H9 (cell line): ENCODE measurements around the gene CLOCK. TPM values are rescaled to one million over a fixed set of nuclear protein-coding genes. Genes with fewer than 3 reads are reported as not detected.
"Not testable (repeated sequence)": the region's sequence is repeated elsewhere in the genome, so short reads cannot be mapped to it uniquely, and the experiment has no call there.

Experiments
- DNase-seq: peaks from one replicate; pipeline ENCODE4 v3.0.0-alpha.2; 2017
- H2AFZ ChIP-seq: one replicate; pipeline ENCODE4 v1.6.1; 2013; ENCODE audit warnings: mild to moderate bottlenecking, low read length, control low read depth, moderate library complexity
- H2AK5ac ChIP-seq: 2 replicates; pipeline ENCODE4 v1.6.1; 2013; ENCODE audit warnings: low read length, control low read depth, mixed read lengths; ENCODE audit not compliant: insufficient read length
- H2BK120ac ChIP-seq: one replicate; pipeline ENCODE4 v1.6.1; 2013; ENCODE audit warnings: low read depth, mild to moderate bottlenecking, low read length, control low read depth, inconsistent platforms; ENCODE audit not compliant: poor library complexity, severe bottlenecking
- H2BK12ac ChIP-seq: 2 replicates; pipeline ENCODE4 v1.6.1; 2013; ENCODE audit warnings: low read length, control low read depth, mixed read lengths, low read depth; ENCODE audit not compliant: insufficient read length
- H2BK15ac ChIP-seq: 2 replicates; pipeline ENCODE4 v1.6.1; 2013; ENCODE audit warnings: low read depth, low read length, control low read depth
- H2BK20ac ChIP-seq: one replicate; pipeline ENCODE4 v1.6.1; 2013; ENCODE audit warnings: low read depth, mild to moderate bottlenecking, low read length, control low read depth, inconsistent platforms; ENCODE audit not compliant: poor library complexity, severe bottlenecking
- H2BK5ac ChIP-seq: 2 replicates; pipeline ENCODE4 v1.6.1; 2013; ENCODE audit warnings: low read length, control low read depth, mixed read lengths; ENCODE audit not compliant: insufficient read length
- H3K14ac ChIP-seq: 2 replicates; pipeline ENCODE4 v1.6.1; 2013; ENCODE audit warnings: low read length, control low read depth; ENCODE audit not compliant: insufficient read depth
- H3K18ac ChIP-seq: 2 replicates; pipeline ENCODE4 v1.6.1; 2013; ENCODE audit warnings: low read depth, mild to moderate bottlenecking, mixed read lengths, low read length, control low read depth; ENCODE audit not compliant: insufficient read length
- H3K23ac ChIP-seq: 2 replicates; pipeline ENCODE4 v1.6.1; 2013; ENCODE audit warnings: low read length, control low read depth, mixed read lengths, low read depth; ENCODE audit not compliant: insufficient read length
- H3K23me2 ChIP-seq: 2 replicates; pipeline ENCODE4 v1.6.1; 2013; ENCODE audit warnings: low read depth, mild to moderate bottlenecking, mixed read lengths, low read length, control low read depth; ENCODE audit not compliant: insufficient read length, poor library complexity, severe bottlenecking
- H3K27ac ChIP-seq: 2 replicates; pipeline ENCODE4 v1.5.1; 2013; ENCODE audit warnings: low read length, control low read depth, mixed read lengths, low read depth; ENCODE audit not compliant: insufficient read length
- H3K27me3 ChIP-seq: 2 replicates; pipeline ENCODE4 v1.6.1; 2013; ENCODE audit warnings: low read length, control low read depth, inconsistent platforms; ENCODE audit not compliant: insufficient read depth
- H3K4ac ChIP-seq: 2 replicates; pipeline ENCODE4 v1.6.1; 2013; ENCODE audit warnings: low read depth, mild to moderate bottlenecking, control low read depth, inconsistent platforms, low read length, moderate library complexity
- H3K4me1 ChIP-seq: 2 replicates; pipeline ENCODE4 v1.6.1; 2013; ENCODE audit warnings: low read length, control low read depth, inconsistent platforms; ENCODE audit not compliant: insufficient read depth
- H3K4me2 ChIP-seq: 2 replicates; pipeline ENCODE4 v1.6.1; 2013; ENCODE audit warnings: low read length, control low read depth, mixed read lengths; ENCODE audit not compliant: insufficient read length, insufficient read depth
- H3K56ac ChIP-seq: 2 replicates; pipeline ENCODE4 v1.6.1; 2013; ENCODE audit warnings: low read depth, mild to moderate bottlenecking, mixed read lengths, low read length, control low read depth; ENCODE audit not compliant: insufficient read length
- H3K79me1 ChIP-seq: 2 replicates; pipeline ENCODE4 v1.6.1; 2013; ENCODE audit warnings: low read depth, mild to moderate bottlenecking, moderate library complexity, low read length, control low read depth, inconsistent platforms; ENCODE audit not compliant: insufficient read depth, poor library complexity, severe bottlenecking
- H3K79me2 ChIP-seq: 2 replicates; pipeline ENCODE4 v1.6.1; 2013; ENCODE audit warnings: low read length, control low read depth, inconsistent platforms; ENCODE audit not compliant: insufficient read depth
- H3K9ac ChIP-seq: 2 replicates; pipeline ENCODE4 v1.6.1; 2013; ENCODE audit warnings: low read length, control low read depth, mixed read lengths; ENCODE audit not compliant: insufficient read length; ENCODE audit errors: extremely low read depth
- H3K9me3 ChIP-seq: one replicate; pipeline ENCODE4 v1.6.1; 2013; ENCODE audit warnings: low read depth, low read length, inconsistent platforms; ENCODE audit not compliant: control insufficient read depth
- H3T11ph ChIP-seq: one replicate; pipeline ENCODE4 v1.6.1; 2013; ENCODE audit warnings: mild to moderate bottlenecking, low read length, control low read depth, inconsistent platforms
- H4K20me1 ChIP-seq: one replicate; pipeline ENCODE4 v1.6.1; 2013; ENCODE audit not compliant: control insufficient read depth, insufficient read length, insufficient read depth
- H4K5ac ChIP-seq: 2 replicates; pipeline ENCODE4 v1.6.1; 2013; ENCODE audit warnings: low read depth, mild to moderate bottlenecking, mixed read lengths, low read length, control low read depth; ENCODE audit not compliant: insufficient read length
- H4K8ac ChIP-seq: replicated peaks from 2 replicates; pipeline ENCODE4 v1.6.1; 2013; ENCODE audit warnings: low read length, control low read depth, mixed read lengths, low read depth; ENCODE audit not compliant: insufficient read length
- H4K91ac ChIP-seq: 2 replicates; pipeline ENCODE4 v1.6.1; 2013; ENCODE audit warnings: low read depth, mild to moderate bottlenecking, moderate library complexity, mixed read lengths, low read length, control low read depth; ENCODE audit not compliant: insufficient read length
- H3K27ac Mint-ChIP-seq, 3 experiments: 2 replicates in 2 of 3; 3 replicates in 1 of 3; pipeline ENCODE4 v1.8.0; 2020 to 2021; ENCODE audit warnings: mixed read lengths in 3 of 3, mild to moderate bottlenecking in 1 of 3, moderate library complexity in 1 of 3
- H3K27me3 Mint-ChIP-seq: 2 replicates; pipeline ENCODE4 v1.8.0; 2021; ENCODE audit warnings: low read depth, mild to moderate bottlenecking, moderate library complexity, mixed read lengths
- H3K36me3 Mint-ChIP-seq, 3 experiments: 2 replicates in 2 of 3; 3 replicates in 1 of 3; pipeline ENCODE4 v1.8.0; 2020 to 2021; ENCODE audit warnings: low read depth in 3 of 3, mixed read lengths in 3 of 3; ENCODE audit not compliant: insufficient read depth in 1 of 3
- H3K4me1 Mint-ChIP-seq, 2 experiments: 2 replicates each; pipeline ENCODE4 v1.8.0; 2020; ENCODE audit warnings: mixed read lengths in 2 of 2
- H3K4me3 Mint-ChIP-seq, 2 experiments: 2 replicates in 1 of 2; 3 replicates in 1 of 2; pipeline ENCODE4 v1.8.0; 2020 to 2021; ENCODE audit warnings: mild to moderate bottlenecking in 2 of 2, mixed read lengths in 2 of 2, moderate library complexity in 1 of 2
- H3K9me3 Mint-ChIP-seq, 2 experiments: 2 replicates in 1 of 2; 3 replicates in 1 of 2; pipeline ENCODE4 v1.8.0; 2020; ENCODE audit warnings: mild to moderate bottlenecking in 2 of 2, mixed read lengths in 2 of 2, moderate library complexity in 1 of 2
- CTCF ChIP-seq: fragments of 200-600 bp; sonication (generic); conservative IDR thresholded peaks from 3 replicates; pipeline ENCODE4 v1.8.0; 2021; ENCODE audit warnings: antibody characterized with exemption, mild to moderate bottlenecking
- WGBS: extraction: QIAGEN DNeasy Blood & Tissue Kit; methylation state at CpG from one replicate; pipeline ENCODE4 v1.1.7; 2013; ENCODE audit warnings: missing lambda C conversion rate, low lambda C conversion rate, mixed read lengths; ENCODE audit not compliant: insufficient read length; ENCODE audit errors: extremely low coverage; 5-methylcytosine and 5-hydroxymethylcytosine counted together
- total RNA-seq: library from RNA; stranded (reverse); gene quantifications from 2 replicates; pipeline ENCODE4 v1.2.1, GENCODE V29; 2021

CLOCK gene
- total RNA-seq, 1 experiment from 2014 or later, result 16.2 TPM

- no peak for DNase-seq
- Histone ChIP-seq H3K4me2 (no peak overlapping the region), H3K56ac (no peak overlapping the region), H3K79me2 (no peaks in the 10 kb centered on the region), H2BK120ac (no peak overlapping the region), H4K8ac (no peak overlapping the region), H2BK20ac (no peak overlapping the region), H4K20me1 (no peaks in the 10 kb centered on the region), H4K5ac (no peak overlapping the region), H3K18ac (no peak overlapping the region), H3K23ac (no peak overlapping the region), H3K9ac (no peak overlapping the region), H3K79me1 (no peaks in the 10 kb centered on the region), H3K4ac (no peak overlapping the region), H3T11ph (no peak overlapping the region), H3K27ac (no peak overlapping the region), H2AK5ac (no peak overlapping the region), H2BK5ac (no peak overlapping the region), H2BK15ac (no peak overlapping the region), H3K14ac (no peak overlapping the region), H3K9me3 (no peaks in the 10 kb centered on the region), H2BK12ac (no peak overlapping the region), H3K23me2 (no peaks in the 10 kb centered on the region), H3K27me3 (no peaks in the 10 kb centered on the region), H2AFZ (no peak overlapping the region), H3K4me1 (no peaks in the 10 kb centered on the region), H4K91ac (no peak overlapping the region)
- Mint-ChIP-seq H3K36me3 (peaks cover 0 to 13% (median 0%) of the 10 kb centered on the region in 3 experiments; a peak in 4 of 7 replicates), H3K9me3 (peaks cover 12 to 16% of the 10 kb centered on the region in 2 experiments; a peak in 4 of 5 replicates), H3K4me1 (peaks cover 0 to 5% of the 10 kb centered on the region in 2 experiments; a peak in 2 of 4 replicates), H3K27me3 (no peaks in the 10 kb centered on the region), H3K4me3 (no peak overlapping the region), H3K27ac (no peak overlapping the region)
- no peak for TF ChIP-seq CTCF
- WGBS, result no CpG with 5 or more reads among the region's 2 CpGs
Measured at GRCh38 chr4:55588160-55588559, 41.5 kb upstream of the CLOCK start.

GRCh38 chr4:55582773-55583172 lies 36.1 kb upstream of the CLOCK start:
- not testable (repeated sequence) for H3K4ac ChIP-seq, H4K5ac ChIP-seq, H3K18ac ChIP-seq, H4K91ac ChIP-seq, DNase-seq, H3K23ac ChIP-seq, H4K8ac ChIP-seq, H3K4me1 Mint-ChIP-seq, H3K4me3 Mint-ChIP-seq, H2AK5ac ChIP-seq, H2BK5ac ChIP-seq, H3K27me3 Mint-ChIP-seq, H3K9me3 ChIP-seq, H2BK20ac ChIP-seq, H2BK12ac ChIP-seq, H3K27ac ChIP-seq, H3K79me2 ChIP-seq, H3K27ac Mint-ChIP-seq, H3K79me1 ChIP-seq, H3K56ac ChIP-seq, H2BK15ac ChIP-seq, H3K9ac ChIP-seq, H3K27me3 ChIP-seq, H3K23me2 ChIP-seq, H3T11ph ChIP-seq, H2BK120ac ChIP-seq, H4K20me1 ChIP-seq, H3K4me2 ChIP-seq, H3K4me1 ChIP-seq, H3K14ac ChIP-seq, H2AFZ ChIP-seq
- no CpG with 5 or more reads among the region's 2 CpGs for WGBS
- Mint-ChIP-seq H3K36me3 (peaks cover 2 to 13% (median 3%) of the 10 kb centered on the region in 3 experiments), H3K9me3 (peaks cover 19 to 26% of the 10 kb centered on the region in 2 experiments)
